Measurements from ENCODE around the gene NTN3. TPM values are rescaled to one million over a fixed set of nuclear protein-coding genes. Genes with fewer than 3 reads are reported as not detected.

NTN3 gene
- total RNA-seq, 1 donor from 2014 or later = 0.19 TPM

GRCh38 chr16:2487517-2487842 is 16.4 kb downstream of the NTN3 start:
- DNase-seq (no peak), ATAC-seq (ENCODE audit: poor library complexity) (no peak)

GRCh38 chr16:2487903-2488531 is 16.9 kb downstream of the NTN3 start:
- DNase-seq (peak; percentile 40), ATAC-seq (ENCODE audit: poor library complexity) (no peak)
- intact Hi-C loops (cut with DNase I) = no loop called here

More at GRCh38 chr16:2487517-2487842, 16.4 kb downstream of the NTN3 start:
- intact Hi-C loops (cut with DNase I) = no loop called here

GRCh38 chr16:2489581-2489980 is 18.5 kb downstream of the NTN3 start:
- DNase-seq = no peak
- ATAC-seq (ENCODE audit: poor library complexity) = no peak
- intact Hi-C loops (cut with DNase I) = no loop called here

GRCh38 chr16:2490190-2491105 is 19.4 kb downstream of the NTN3 start:
- ATAC-seq (ENCODE audit: poor library complexity) (no peak), DNase-seq (no peak)
- intact Hi-C loops (cut with DNase I) = no loop called here

GRCh38 chr16:2492292-2492691 is 21.2 kb downstream of the NTN3 start:
- DNase-seq = no peak
- ATAC-seq (ENCODE audit: poor library complexity) = no peak
- intact Hi-C loops (cut with DNase I) = no loop called here

GRCh38 chr16:2493605-2494004 is 22.5 kb downstream of the NTN3 start:
- ATAC-seq (ENCODE audit: poor library complexity) = no peak
- intact Hi-C loops (cut with DNase I) = no loop called here
- no peak for DNase-seq

- intact Hi-C loops (cut with DNase I) = no loop called here
- ATAC-seq (ENCODE audit: poor library complexity) = no peak
- no peak for DNase-seq
These were observed 23.5 kb downstream of the NTN3 start for GRCh38 chr16:2494616-2495015.

- intact Hi-C loops (cut with DNase I) = no loop called here
- DNase-seq (no peak), ATAC-seq (ENCODE audit: poor library complexity) (no peak)
These were observed 23.9 kb downstream of the NTN3 start for GRCh38 chr16:2495041-2495440.

- ATAC-seq (ENCODE audit: poor library complexity) (no peak), DNase-seq (no peak)
- intact Hi-C loops (cut with DNase I) = no loop called here
These were observed 25.4 kb downstream of the NTN3 start for GRCh38 chr16:2496223-2497115.

GRCh38 chr16:2497116-2497630 is 26.1 kb downstream of the NTN3 start:
- ATAC-seq (ENCODE audit: poor library complexity) (peak; percentile 75), DNase-seq (peak; percentile 91)
- intact Hi-C loops (cut with DNase I) = no loop called here

- DNase-seq = no peak
- intact Hi-C loops (cut with DNase I) = no loop called here
- peak; percentile 3 for ATAC-seq (ENCODE audit: poor library complexity)
These were observed 26.8 kb downstream of the NTN3 start for GRCh38 chr16:2497695-2498484.

GRCh38 chr16:2498531-2499253 is 27.6 kb downstream of the NTN3 start:
- intact Hi-C loops (cut with DNase I) = no loop called here
- ATAC-seq (ENCODE audit: poor library complexity) = peak; percentile 57
- DNase-seq = peak; percentile 78

- DNase-seq (no peak), ATAC-seq (ENCODE audit: poor library complexity) (no peak)
- intact Hi-C loops (cut with DNase I) = no loop called here
These were observed 28.4 kb downstream of the NTN3 start for GRCh38 chr16:2499454-2499853.

GRCh38 chr16:2499890-2500429 is 28.9 kb downstream of the NTN3 start:
- no peak for DNase-seq
- no peak for ATAC-seq (ENCODE audit: poor library complexity)
- intact Hi-C loops (cut with DNase I) = loop anchor here (5.0 kb wide), 1 partner anchor 158 kb away; the partner anchor contains the start of gene ABCA3

GRCh38 chr16:2500430-2500917 is 29.4 kb downstream of the NTN3 start:
- DNase-seq = no peak

GRCh38 chr16:2500918-2501750 is 30.0 kb downstream of the NTN3 start:
- ATAC-seq (ENCODE audit: poor library complexity) = peak; percentile 83
- intact Hi-C loops (cut with DNase I) = loop anchor here (5.0 kb wide), 1 partner anchor 159 kb away; the partner anchor contains the start of gene ABCA3

More at GRCh38 chr16:2500430-2500917, 29.4 kb downstream of the NTN3 start:
- ATAC-seq (ENCODE audit: poor library complexity) = no peak
- intact Hi-C loops (cut with DNase I) = loop anchor here (5.0 kb wide), 1 partner anchor 158 kb away; the partner anchor contains the start of gene ABCA3

More at GRCh38 chr16:2500918-2501750, 30.0 kb downstream of the NTN3 start:
- DNase-seq = peak; percentile 91
